ENCODE measurements around the gene DES. TPM values are rescaled to one million over a fixed set of nuclear protein-coding genes. Genes with fewer than 3 reads are reported as not detected.
A peak's percentile ranks its signal among the peaks of the same experiment; 100 is the strongest.

The DES gene
- total and polyA plus RNA-seq, 2 of the 4 experiments (the other 2 are of a cell fraction), result 4.3 to 4.9 TPM

GRCh38 chr2:219458996-219459395 is 40.8 kb downstream of the DES start:
- Histone ChIP-seq H3K4me2 (ENCODE audit: low read depth, low read length) (no peak overlapping the region), H3K9me3 (ENCODE audit: control insufficient read depth, insufficient read depth, low read length) (no peaks in the 10 kb centered on the region), H4K20me1 (ENCODE audit: insufficient read depth, low read length) (no peaks in the 10 kb centered on the region), H3K4me3 (ENCODE audit: insufficient read depth, low read depth, low read length) (no peak overlapping the region), H3K9me1 (ENCODE audit: insufficient read depth, low read length) (peaks cover 21% of the 10 kb centered on the region), H2AK5ac (ENCODE audit: low read depth, low read length) (peak overlapping the region; percentile 75; the same call in 1 of the 2 replicates), H2AFZ (replicated peaks; ENCODE audit: low read length, poor library complexity) (no peak overlapping the region), H2BK5ac (ENCODE audit: low read depth, low read length, poor library complexity, severe bottlenecking) (no peak overlapping the region), H3K23ac (ENCODE audit: low read depth, low read length) (no peak overlapping the region), H4K8ac (ENCODE audit: low read depth in 2 of 2, low read length in 2 of 2) (no peak overlapping the region), H3K36me3 (ENCODE audit: control insufficient read depth, insufficient read depth, low read length) (peaks cover 17% of the 10 kb centered on the region; the same call in 1 of the 2 replicates), H3K18ac (ENCODE audit: low read depth, low read length) (no peak overlapping the region), H3K27ac (ENCODE audit: insufficient read depth, low read length) (no peak overlapping the region), H3K56ac (ENCODE audit: extremely low read depth, insufficient read depth, low read length) (no peak overlapping the region), H2AK9ac (replicated peaks; ENCODE audit: low read depth, low read length, poor library complexity) (peak overlapping the region; percentile 57), H2BK15ac (ENCODE audit: low read depth, low read length) (no peak overlapping the region), H3K27me3 (ENCODE audit: control insufficient read depth, insufficient read depth, low read length) (no peaks in the 10 kb centered on the region), H3K9ac (ENCODE audit: low read depth, low read length) (no peak overlapping the region), H3K4me1 (ENCODE audit: control insufficient read depth, insufficient read depth, low read length) (peaks cover 29% of the 10 kb centered on the region), H3K79me1 (ENCODE audit: low read depth in 1 of 2, low read length in 2 of 2) (peaks cover 6 to 41% of the 10 kb centered on the region in 2 experiments), H3K4ac (ENCODE audit: low read depth, low read length) (peak overlapping the region; percentile 64), H3K14ac (replicated peaks; ENCODE audit: low read depth, low read length) (0 out of 2 replicates have a peak overlapping the region, but pooled peaks have one; percentile 31), H2BK20ac (ENCODE audit: low read depth, low read length) (no peak overlapping the region), H4K91ac (ENCODE audit: insufficient read depth, low read depth, low read length) (peak overlapping the region; percentile 69), H2BK120ac (ENCODE audit: low read depth, low read length) (no peak overlapping the region), H4K5ac (ENCODE audit: low read depth, low read length) (no peak overlapping the region)
- ChIA-PET CTCF (interaction anchor here (1.0 to 2.0 kb wide), 8 partner anchors 13 to 72 kb away, joined by 3 to 7 read pairs (median 5); partner anchors contain the start of gene DNPEP), POLR2A (ENCODE audit: unreplicated experiment) (no interaction called here)
- WGBS, 2 experiments (ENCODE audit: extremely low coverage in 2 of 2, insufficient read length in 1 of 2), result 0% methylated on average over 1 of the region's 8 CpGs; no CpG with 5 or more reads in 1 of the 2 experiments
- intact Hi-C loops (cut with micrococcal nuclease) (loop anchor here (5.0 kb wide), 1 partner anchor 63 kb away; no protein-coding TSS in a partner anchor), dilution Hi-C loops (cut with HindIII; ENCODE audit: low sequenced_read_pairs, unreplicated experiment) (no loop called here), in situ Hi-C loops (cut with MboI; ENCODE audit: low sequenced_read_pairs) (no loop called here)
- ATAC-seq (ENCODE audit: low read depth) (no peak), DNase-seq (no peak)
- no TSS peak for BruUV-seq (replicated peaks)
- TF ChIP-seq MAZ (IDR thresholded peaks at IDR 0.05; ENCODE audit: borderline replicate concordance, low read depth, low read length), result no peak
- TF ChIP-seq SMC3 (IDR thresholded peaks at IDR 0.05; ENCODE audit: low read depth, low read length), result no peak
- TF ChIP-seq MXI1 (IDR thresholded peaks at IDR 0.05; ENCODE audit: borderline replicate concordance, low read depth, low read length), result no peak
- TF ChIP-seq, protein P1, sequence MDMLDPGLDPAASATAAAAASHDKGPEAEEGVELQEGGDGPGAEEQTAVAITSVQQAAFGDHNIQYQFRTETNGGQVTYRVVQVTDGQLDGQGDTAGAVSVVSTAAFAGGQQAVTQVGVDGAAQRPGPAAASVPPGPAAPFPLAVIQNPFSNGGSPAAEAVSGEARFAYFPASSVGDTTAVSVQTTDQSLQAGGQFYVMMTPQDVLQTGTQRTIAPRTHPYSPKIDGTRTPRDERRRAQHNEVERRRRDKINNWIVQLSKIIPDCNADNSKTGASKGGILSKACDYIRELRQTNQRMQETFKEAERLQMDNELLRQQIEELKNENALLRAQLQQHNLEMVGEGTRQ (IDR thresholded peaks at IDR 0.05; ENCODE audit: low read depth, low read length), result no peak
- no peak for TF ChIP-seq CEBPB (IDR thresholded peaks at IDR 0.05; ENCODE audit: low read depth, low read length)
- no peak for TF ChIP-seq POLR2A (IDR thresholded peaks at IDR 0.05; ENCODE audit: low read depth, low read length)
- TF ChIP-seq BHLHE40 (IDR thresholded peaks at IDR 0.05; ENCODE audit: low read depth, low read length), result no peak
- TF ChIP-seq RFX5 (IDR thresholded peaks at IDR 0.05; ENCODE audit: low read depth, low read length), result no peak
- TF ChIP-seq, protein P2, sequence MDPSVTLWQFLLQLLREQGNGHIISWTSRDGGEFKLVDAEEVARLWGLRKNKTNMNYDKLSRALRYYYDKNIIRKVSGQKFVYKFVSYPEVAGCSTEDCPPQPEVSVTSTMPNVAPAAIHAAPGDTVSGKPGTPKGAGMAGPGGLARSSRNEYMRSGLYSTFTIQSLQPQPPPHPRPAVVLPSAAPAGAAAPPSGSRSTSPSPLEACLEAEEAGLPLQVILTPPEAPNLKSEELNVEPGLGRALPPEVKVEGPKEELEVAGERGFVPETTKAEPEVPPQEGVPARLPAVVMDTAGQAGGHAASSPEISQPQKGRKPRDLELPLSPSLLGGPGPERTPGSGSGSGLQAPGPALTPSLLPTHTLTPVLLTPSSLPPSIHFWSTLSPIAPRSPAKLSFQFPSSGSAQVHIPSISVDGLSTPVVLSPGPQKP (IDR thresholded peaks at IDR 0.05; ENCODE audit: borderline replicate concordance, low read depth, low read length), result no peak
- no peak for TF ChIP-seq MAFK (IDR thresholded peaks at IDR 0.05; ENCODE audit: low read depth, low read length)
